Activated T-cell treated with anti-CD3 and anti-CD28 coated beads, Interleukin-2, amount 50 U/mL, for 24 hours (primary cell): Measurements from ENCODE around the gene EEF2K.
A peak's percentile ranks its signal among the peaks of the same experiment; 100 is the strongest.
"Not testable (repeated sequence)": the region's sequence is repeated elsewhere in the genome, so short reads cannot be mapped to it uniquely, and the experiment has no call there.

ENCODE experiments used
- DNase-seq: peaks from one replicate; pipeline ENCODE4 v3.0.0-alpha.2; 2020
- H3K27ac Mint-ChIP-seq: 2 replicates; pipeline ENCODE4 v1.8.0; 2020; ENCODE audit warnings: mild to moderate bottlenecking, mixed read lengths
- H3K27me3 Mint-ChIP-seq: 2 replicates; pipeline ENCODE4 v1.8.0; 2020; ENCODE audit warnings: mixed read lengths
- H3K36me3 Mint-ChIP-seq: 2 replicates; pipeline ENCODE4 v1.8.0; 2020; ENCODE audit warnings: low read depth, mixed read lengths
- H3K4me1 Mint-ChIP-seq: 2 replicates; pipeline ENCODE4 v1.8.0; 2020; ENCODE audit warnings: low read depth, mixed read lengths
- H3K4me3 Mint-ChIP-seq: 2 replicates; pipeline ENCODE4 v1.8.0; 2020; ENCODE audit warnings: mild to moderate bottlenecking, moderate library complexity, mixed read lengths
- H3K9me3 Mint-ChIP-seq: 2 replicates; pipeline ENCODE4 v1.8.0; 2020; ENCODE audit warnings: mixed read lengths

The EEF2K gene

DNA sequence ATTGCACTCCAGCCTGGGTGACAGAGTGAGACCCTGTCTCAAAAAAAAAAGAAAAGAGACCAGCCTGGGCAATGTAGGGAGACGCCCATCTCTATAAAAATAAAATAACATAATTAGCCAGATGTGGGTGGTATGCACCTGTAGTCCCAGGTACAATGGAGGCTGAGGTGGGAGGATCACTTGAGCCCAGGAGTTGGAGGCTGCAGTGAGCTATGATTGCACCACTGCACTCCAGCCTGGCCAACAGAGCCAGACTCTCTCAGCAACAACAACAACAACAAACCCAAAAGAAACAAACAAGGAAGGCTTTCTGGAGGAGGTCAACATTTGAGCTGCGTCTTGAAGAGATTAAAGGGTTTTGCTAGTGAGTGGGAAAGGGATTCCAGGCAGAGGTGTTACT lies 8.3 kb downstream of the EEF2K start:
- Mint-ChIP-seq H3K9me3 (no peaks in the 10 kb centered on the region), H3K36me3 (peaks cover 68% of the 10 kb centered on the region), H3K27ac (no peak overlapping the region), H3K4me3 (no peak overlapping the region), H3K4me1 (peaks cover 37% of the 10 kb centered on the region), H3K27me3 (no peaks in the 10 kb centered on the region)
- no peak for DNase-seq

DNA sequence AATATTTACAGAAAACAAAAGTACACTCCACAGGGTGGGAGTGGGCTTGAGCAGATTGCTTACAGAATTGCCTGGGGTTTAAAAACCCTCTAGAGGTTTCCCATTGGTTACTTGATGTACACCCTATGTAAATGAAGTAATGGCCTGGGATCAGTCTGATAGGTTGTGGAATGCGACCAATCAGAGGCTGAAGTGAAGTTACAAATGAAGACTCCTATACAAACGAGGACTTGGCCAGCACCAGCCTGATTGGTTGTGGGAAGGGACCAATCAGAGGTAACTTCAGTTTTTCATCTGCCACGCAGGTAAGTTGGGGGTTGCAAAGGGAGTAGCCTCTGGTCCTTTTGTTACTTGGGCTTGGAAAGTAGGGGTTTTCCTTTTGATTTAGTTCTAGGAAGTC lies 8.8 kb downstream of the EEF2K start:
- Mint-ChIP-seq H3K27me3 (no peaks in the 10 kb centered on the region), H3K36me3 (peaks cover 68% of the 10 kb centered on the region), H3K4me1 (peaks cover 32% of the 10 kb centered on the region), H3K27ac (no peak overlapping the region), H3K4me3 (no peak overlapping the region), H3K9me3 (no peaks in the 10 kb centered on the region)
- DNase-seq: no peak

DNA sequence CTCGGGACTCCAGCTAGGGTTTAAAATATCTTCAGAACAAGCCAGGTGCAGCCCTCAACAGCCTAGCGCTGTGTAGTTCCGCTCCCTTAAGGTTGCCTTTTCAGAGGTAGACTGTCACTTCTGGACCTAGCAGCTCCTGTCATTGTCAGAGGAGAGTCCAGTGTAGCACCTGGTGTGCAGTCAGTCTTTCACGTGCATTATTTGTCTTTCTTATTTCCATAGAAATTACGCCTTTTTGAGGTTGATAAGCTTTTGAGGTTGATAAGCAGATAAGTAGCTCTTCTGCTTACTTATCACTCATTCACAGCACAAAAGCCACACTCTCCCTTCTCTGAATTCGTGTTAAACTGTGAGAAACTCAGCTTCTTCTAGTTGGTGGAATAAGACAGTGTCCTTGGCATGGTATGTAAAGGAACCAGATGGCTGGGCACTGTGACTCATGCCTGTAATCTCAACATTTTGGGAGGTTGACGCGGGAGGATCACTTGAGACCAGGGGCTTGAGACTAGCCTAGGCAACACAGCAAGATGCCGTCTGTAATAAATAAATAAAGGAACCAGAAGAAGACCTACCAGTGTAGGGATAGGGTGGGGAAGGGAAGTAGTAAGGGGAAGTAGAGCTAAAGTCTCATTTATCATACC lies 10.2 kb downstream of the EEF2K start:
- Mint-ChIP-seq H3K27me3 (no peaks in the 10 kb centered on the region), H3K36me3 (peaks cover 62% of the 10 kb centered on the region), H3K4me1 (peaks cover 25% of the 10 kb centered on the region), H3K4me3 (no peak overlapping the region), H3K27ac (peak overlapping the region; percentile 5), H3K9me3 (no peaks in the 10 kb centered on the region)
- DNase-seq: no peak

DNA sequence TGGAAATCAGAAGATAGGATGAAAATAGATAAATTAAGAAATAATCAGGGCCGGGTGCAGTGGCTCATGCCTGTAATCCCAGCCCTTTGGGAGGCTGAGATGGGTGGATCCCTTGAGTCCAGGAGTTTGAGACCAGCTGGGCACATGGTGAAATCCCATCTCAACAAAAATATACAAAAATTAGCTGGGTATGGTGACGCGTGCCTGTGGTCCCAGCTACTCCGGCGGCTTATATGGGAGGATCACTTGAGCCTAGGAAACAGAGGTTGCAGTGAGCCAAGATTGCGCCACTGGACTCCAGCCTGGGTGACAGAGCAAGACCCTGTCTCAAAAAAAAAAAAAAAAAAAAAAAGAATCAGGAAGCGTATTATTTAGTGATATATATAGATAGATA lies 10.8 kb downstream of the EEF2K start:
- not testable (repeated sequence) for H3K9me3 Mint-ChIP-seq, DNase-seq, H3K4me3 Mint-ChIP-seq, H3K27ac Mint-ChIP-seq, H3K27me3 Mint-ChIP-seq
- Mint-ChIP-seq H3K4me1 (peaks cover 23% of the 10 kb centered on the region), H3K36me3 (peaks cover 57% of the 10 kb centered on the region)

DNA sequence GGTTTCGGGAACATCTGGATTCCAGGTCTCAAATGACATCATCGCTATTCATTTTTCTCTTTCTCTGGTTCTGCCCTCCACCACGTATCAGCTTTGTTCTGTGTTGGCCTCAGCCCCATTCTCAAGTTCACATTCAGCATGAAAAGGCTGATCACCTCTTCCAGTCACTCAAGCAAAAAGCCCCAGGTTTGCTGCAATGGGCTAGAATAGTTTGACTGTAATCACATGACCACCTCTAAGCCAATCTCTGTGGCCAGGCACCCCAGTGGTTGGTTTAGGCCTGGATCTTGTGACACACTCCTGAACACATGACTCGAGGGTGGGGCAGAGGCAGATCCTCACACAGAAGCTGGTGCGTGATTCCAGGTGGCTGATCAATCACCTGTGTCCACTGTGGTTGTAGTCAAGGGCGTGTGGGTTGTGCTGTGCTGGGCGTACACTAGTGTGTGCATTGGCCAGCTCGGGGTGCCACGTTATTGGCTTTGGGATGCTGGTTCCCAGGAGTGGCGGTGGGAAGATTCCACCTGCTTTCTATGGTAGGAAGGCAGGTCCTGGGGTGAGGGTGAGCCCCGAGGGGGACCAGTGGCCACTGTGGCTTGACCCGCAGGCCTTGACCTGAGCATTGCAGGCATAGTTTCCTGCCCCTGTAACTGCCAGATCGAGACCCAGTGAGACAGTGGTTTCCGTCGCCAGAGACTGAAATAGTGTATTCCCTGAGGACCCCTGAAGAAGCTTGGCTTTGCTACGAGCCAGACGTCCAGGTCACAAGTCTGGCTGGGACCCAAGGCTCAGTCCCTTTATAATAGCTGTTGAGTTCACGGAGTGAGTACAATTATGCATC lies 12.0 kb downstream of the EEF2K start:
- DNase-seq: no peak
- H3K36me3 Mint-ChIP-seq: peaks cover 46% of the 10 kb centered on the region
- H3K4me1 Mint-ChIP-seq: peaks cover 23% of the 10 kb centered on the region
- no peaks in the 10 kb centered on the region for H3K9me3 Mint-ChIP-seq
- no peaks in the 10 kb centered on the region for H3K27me3 Mint-ChIP-seq
- H3K27ac Mint-ChIP-seq: no peak overlapping the region
- H3K4me3 Mint-ChIP-seq: no peak overlapping the region

DNA sequence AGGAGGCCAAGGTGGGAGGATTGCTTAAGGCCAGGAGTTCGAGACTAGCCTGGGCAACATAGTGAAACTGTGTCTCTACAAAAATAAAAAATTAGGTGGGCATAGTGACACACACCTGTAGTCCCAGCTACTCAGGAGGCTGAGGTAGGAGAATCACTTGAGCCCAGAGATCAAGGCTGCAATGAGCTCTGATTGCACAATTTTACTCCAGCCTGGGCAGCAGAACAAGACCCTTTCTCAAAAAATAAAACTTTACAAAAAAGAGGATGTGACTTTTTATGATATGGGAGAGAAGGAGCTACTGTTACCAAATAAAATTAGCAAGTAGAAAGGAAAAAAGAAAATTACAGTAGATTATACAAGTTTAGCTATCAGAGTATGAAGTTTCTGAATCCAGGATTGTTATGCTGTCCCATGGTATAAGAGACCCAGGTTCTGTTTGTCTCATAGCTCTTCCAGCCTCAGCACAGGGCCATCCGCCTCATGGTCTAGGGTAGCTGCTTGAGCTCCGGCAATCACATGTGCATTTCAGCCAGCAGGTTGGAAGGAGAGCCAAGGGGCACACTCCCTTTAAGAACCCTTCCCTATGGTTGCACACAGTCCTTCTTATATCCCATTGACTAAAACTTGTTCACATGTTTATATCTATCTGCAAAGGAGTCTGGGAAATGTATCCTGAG lies 13.5 kb downstream of the EEF2K start:
- peaks cover 22% of the 10 kb centered on the region for H3K4me1 Mint-ChIP-seq
- no peak for DNase-seq
- H3K27me3 Mint-ChIP-seq: no peaks in the 10 kb centered on the region
- peak overlapping the region; percentile 44 for H3K27ac Mint-ChIP-seq
- H3K9me3 Mint-ChIP-seq: no peaks in the 10 kb centered on the region
- H3K4me3 Mint-ChIP-seq: no peak overlapping the region
- peaks cover 39% of the 10 kb centered on the region for H3K36me3 Mint-ChIP-seq

DNA sequence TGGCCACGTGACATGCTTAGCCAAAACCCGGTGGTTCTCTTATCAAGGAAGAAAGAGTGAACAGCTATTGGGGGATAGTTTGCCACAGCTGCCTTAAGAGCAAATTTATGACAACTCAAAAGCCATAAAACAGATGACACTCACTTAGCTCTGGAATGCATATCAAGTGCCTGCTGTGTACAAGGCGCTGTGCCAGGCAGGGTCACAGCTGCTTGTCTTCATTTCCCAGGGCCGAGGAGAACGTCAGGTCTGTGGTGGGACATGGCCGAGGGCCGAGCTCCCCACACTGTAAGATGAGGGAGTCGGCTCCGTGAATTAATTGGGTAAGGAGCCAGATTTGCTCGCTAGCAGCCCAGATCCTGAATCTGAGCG lies 14.0 kb downstream of the EEF2K start:
- peak overlapping the region; percentile 33 for H3K27ac Mint-ChIP-seq

DNA sequence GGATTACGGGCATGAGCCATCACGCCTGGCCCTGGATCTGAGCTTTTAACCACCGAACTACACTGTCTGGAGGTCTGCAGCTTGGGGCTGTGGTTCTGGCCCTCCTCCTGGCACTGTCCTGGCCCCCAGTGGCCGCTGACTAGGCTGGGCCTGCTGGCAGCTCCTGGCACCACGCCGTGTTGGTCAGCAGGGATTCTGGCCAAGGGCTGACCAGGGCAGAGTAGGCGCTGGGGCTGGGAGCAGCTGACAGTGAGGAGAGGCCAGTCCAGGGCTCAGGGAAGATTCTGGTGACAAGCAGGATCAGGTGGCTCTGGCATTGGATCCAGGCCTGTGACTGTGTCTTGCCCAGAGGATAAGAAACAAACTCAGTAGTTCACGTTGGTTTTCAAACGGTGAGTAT lies 14.6 kb downstream of the EEF2K start:
- Mint-ChIP-seq H3K9me3 (no peaks in the 10 kb centered on the region), H3K4me3 (no peak overlapping the region), H3K27me3 (no peaks in the 10 kb centered on the region), H3K4me1 (peaks cover 16% of the 10 kb centered on the region), H3K36me3 (peaks cover 35% of the 10 kb centered on the region), H3K27ac (peak overlapping the region; percentile 58)
- no peak for DNase-seq

More for the DNA sequence above, 14.0 kb downstream of the EEF2K start:
- peaks cover 39% of the 10 kb centered on the region for H3K36me3 Mint-ChIP-seq
- H3K9me3 Mint-ChIP-seq: no peaks in the 10 kb centered on the region
- H3K27me3 Mint-ChIP-seq: no peaks in the 10 kb centered on the region
- DNase-seq: no peak
- no peak overlapping the region for H3K4me3 Mint-ChIP-seq
- H3K4me1 Mint-ChIP-seq: peaks cover 20% of the 10 kb centered on the region

DNA sequence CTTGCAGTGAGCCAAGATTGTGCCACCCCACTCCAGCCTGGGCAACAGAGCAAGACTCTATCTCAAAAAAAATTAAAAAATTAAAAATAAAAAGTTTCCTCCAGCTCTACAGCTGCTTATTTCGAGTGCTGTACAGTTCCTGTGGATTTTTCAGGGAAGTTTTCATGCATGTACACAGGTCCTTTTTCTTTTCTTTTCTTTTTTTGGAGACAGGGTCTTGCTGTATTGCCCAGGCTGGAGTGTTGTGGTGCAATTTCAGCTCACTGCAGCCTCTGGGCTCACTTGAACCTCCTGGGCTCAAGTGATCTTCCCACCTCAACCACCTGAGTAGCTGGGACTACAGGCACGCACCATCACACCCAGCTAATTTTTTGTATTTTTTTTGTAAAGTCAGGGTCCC lies 15.9 kb downstream of the EEF2K start:
- H3K27me3 Mint-ChIP-seq: no peaks in the 10 kb centered on the region
- no peaks in the 10 kb centered on the region for H3K9me3 Mint-ChIP-seq
- H3K36me3 Mint-ChIP-seq: peaks cover 31% of the 10 kb centered on the region
- H3K27ac Mint-ChIP-seq: no peak overlapping the region
- H3K4me3 Mint-ChIP-seq: no peak overlapping the region
- DNase-seq: no peak
- H3K4me1 Mint-ChIP-seq: peaks cover 14% of the 10 kb centered on the region

DNA sequence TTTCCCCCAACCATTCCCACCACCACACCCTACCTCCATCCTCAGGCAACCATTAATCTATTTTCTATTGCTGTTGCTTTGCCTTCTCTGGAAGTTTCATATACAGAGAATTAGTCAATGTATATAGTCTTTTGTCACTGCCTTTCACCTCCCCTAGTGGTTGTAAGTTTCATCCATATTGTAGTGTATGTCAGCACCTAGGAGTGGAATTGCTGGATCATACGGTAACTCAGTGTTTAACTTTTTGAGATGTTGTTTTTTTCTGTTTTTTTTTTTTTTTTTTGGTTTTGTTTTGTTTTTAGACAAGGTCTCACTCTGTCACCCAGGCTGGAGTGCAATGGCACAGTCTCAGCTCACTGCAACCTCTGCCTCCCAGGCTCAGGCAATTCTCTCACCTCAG lies 16.9 kb downstream of the EEF2K start:
- Mint-ChIP-seq H3K9me3 (no peaks in the 10 kb centered on the region), H3K4me3 (no peak overlapping the region), H3K27me3 (no peaks in the 10 kb centered on the region), H3K4me1 (peaks cover 11% of the 10 kb centered on the region), H3K36me3 (peaks cover 33% of the 10 kb centered on the region), H3K27ac (no peak overlapping the region)
- DNase-seq: no peak

DNA sequence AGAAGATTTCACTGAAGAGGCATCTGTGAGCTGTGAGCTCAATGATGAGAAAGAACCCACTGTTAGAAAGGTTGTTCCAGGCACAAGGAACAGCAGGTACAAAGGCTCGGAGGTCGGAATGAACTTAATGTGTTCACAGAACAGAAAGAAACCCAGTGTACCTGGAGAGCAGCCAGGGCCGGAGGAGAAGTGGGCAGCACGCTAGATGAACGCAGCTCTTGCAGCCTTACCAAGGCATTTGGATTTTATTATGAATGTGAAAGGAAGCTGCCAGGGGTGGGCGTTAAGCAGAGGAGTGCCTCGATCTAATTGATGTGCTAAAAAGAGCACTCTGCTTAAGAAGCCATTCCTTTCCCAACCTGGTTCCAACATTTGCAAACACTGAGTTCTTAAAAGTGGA lies 19.0 kb downstream of the EEF2K start:
- peaks cover 8% of the 10 kb centered on the region for H3K4me1 Mint-ChIP-seq
- no peak for DNase-seq
- peaks cover 45% of the 10 kb centered on the region for H3K36me3 Mint-ChIP-seq
- no peak overlapping the region for H3K4me3 Mint-ChIP-seq
- H3K27me3 Mint-ChIP-seq: no peaks in the 10 kb centered on the region
- H3K27ac Mint-ChIP-seq: no peak overlapping the region
- H3K9me3 Mint-ChIP-seq: no peaks in the 10 kb centered on the region

DNA sequence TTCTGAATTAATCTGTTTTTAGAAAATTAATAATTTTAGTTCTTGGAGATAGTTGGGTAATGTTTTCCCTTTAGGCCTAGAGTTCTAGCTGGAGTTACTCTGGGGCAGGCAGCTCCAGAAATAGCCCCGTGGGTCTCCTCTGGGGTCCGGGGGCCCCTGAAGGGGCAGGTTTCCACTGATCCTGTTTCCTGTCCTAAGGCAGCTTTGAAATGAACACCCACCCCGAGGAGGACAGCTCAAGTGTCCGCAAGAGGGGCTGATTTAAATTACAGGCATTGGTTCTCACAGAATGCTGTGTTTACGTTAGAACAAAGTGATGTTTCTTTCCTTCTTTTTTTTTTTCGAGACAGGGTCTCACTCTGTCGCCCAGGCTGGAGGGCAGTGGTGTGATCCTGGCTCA lies 23.8 kb downstream of the EEF2K start:
- Mint-ChIP-seq H3K27me3 (no peaks in the 10 kb centered on the region), H3K9me3 (no peaks in the 10 kb centered on the region), H3K27ac (no peak overlapping the region), H3K4me1 (peaks cover 15% of the 10 kb centered on the region), H3K4me3 (no peak overlapping the region), H3K36me3 (peaks cover 65% of the 10 kb centered on the region)
- DNase-seq: no peak

DNA sequence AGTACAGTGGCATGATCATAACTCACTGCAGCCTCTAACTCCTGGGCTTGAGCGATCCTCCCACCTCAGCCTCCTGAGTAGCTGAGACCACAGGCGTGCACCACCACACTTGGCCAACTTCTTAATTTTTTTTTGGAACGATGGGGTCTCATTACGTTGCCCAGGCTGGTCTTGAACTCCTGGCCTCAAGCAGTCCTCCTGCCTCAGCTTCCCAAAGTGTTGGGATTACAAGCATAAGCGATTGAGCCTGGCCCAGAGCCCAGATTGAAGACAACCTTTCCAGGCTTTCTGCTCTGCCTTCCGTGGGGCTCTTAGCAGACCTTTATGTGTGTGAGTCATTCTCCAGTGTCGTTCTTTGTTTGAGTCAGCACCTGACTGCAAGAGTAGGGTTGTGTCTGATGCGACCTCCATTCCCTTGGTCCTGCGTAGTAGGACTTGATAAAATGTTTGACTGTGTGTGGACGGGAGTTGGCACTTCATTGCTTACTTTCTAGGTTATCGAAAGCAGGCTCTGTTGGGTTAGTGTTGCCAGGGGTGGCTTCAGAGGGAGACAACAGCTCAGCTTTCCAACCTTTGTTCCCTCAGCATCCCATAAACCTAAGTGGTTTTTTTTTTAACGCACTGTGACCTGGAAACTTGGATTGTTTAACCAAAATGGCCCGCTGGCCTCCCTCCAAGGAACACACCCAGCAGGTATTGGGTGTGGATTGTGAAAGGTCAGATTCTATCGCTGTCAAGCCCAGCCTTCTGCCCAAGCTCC lies 26.4 kb downstream of the EEF2K start:
- H3K4me3 Mint-ChIP-seq: no peak overlapping the region
- H3K27ac Mint-ChIP-seq: peak overlapping the region; percentile 37
- peak; percentile 35 for DNase-seq
- no peaks in the 10 kb centered on the region for H3K9me3 Mint-ChIP-seq
- peaks cover 70% of the 10 kb centered on the region for H3K36me3 Mint-ChIP-seq
- H3K27me3 Mint-ChIP-seq: no peaks in the 10 kb centered on the region
- H3K4me1 Mint-ChIP-seq: peaks cover 14% of the 10 kb centered on the region

DNA sequence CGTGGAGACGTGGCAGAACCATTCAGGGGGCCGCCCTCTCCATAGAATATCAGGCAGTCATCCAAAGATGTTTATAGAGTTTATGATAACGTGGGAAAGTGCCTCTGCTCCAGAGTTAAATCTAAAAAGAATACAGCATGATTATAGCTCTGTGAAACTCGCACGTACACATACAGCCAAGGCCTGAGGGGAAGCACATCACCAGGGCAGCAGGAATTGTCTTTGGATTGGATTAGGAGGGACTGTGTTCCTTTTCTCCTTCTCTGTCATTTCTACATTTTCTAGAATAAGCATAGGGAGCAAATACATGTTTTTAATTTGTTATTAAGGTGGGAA lies 26.9 kb downstream of the EEF2K start:
- H3K27me3 Mint-ChIP-seq: no peaks in the 10 kb centered on the region
- no peaks in the 10 kb centered on the region for H3K9me3 Mint-ChIP-seq
- H3K4me3 Mint-ChIP-seq: no peak overlapping the region
- peaks cover 73% of the 10 kb centered on the region for H3K36me3 Mint-ChIP-seq
- H3K27ac Mint-ChIP-seq: no peak overlapping the region
- DNase-seq: no peak
- H3K4me1 Mint-ChIP-seq: peaks cover 14% of the 10 kb centered on the region
